ENCODE measurements around the gene HSPH1.

- TF ChIP-seq CTCF (conservative IDR thresholded peaks at IDR 0.05; ENCODE audit: low read length) (no peak), EZH2phosphoT487 (IDR thresholded peaks at IDR 0.05; ENCODE audit: borderline replicate concordance) (no peak)
These were observed 54.6 kb downstream of the HSPH1 start for GRCh38 chr13:31107109-31107508.
